Liver (tissue), 9 donors: ENCODE measurements around the gene UNC5A. TPM values are rescaled to one million over a fixed set of nuclear protein-coding genes. Genes with fewer than 3 reads are reported as not detected.

Source experiments
- DNase-seq: peaks from one replicate; pipeline ENCODE4 v3.0.0-alpha.2; 2017; ENCODE audit warnings: low spot score
- H3K27ac ChIP-seq, 2 donors: one replicate each; pipeline ENCODE4 v1.7.0; 2013; ENCODE audit warnings: inconsistent platforms in 2 of 2, low read length in 2 of 2, control low read depth in 1 of 2, low read depth in 1 of 2, mild to moderate bottlenecking in 1 of 2
- H3K27me3 ChIP-seq, 4 donors: one replicate each; pipeline versions ENCODE4 v1.6.1 to v1.7.0; 2013; ENCODE audit warnings: low read length in 3 of 4, inconsistent platforms in 1 of 4, mild to moderate bottlenecking in 1 of 4, moderate library complexity in 1 of 4; ENCODE audit not compliant: control insufficient read depth in 4 of 4, insufficient read depth in 4 of 4
- H3K36me3 ChIP-seq, 4 donors: one replicate each; pipeline versions ENCODE4 v1.6.1 to v1.7.0; 2013; ENCODE audit warnings: low read length in 3 of 4, mild to moderate bottlenecking in 3 of 4, low read depth in 1 of 4, moderate library complexity in 1 of 4; ENCODE audit not compliant: control insufficient read depth in 4 of 4, insufficient read depth in 3 of 4
- H3K4me1 ChIP-seq, 4 donors: one replicate each; pipeline versions ENCODE4 v1.6.1 to v1.7.0; 2013; ENCODE audit warnings: low read length in 3 of 4, mild to moderate bottlenecking in 3 of 4, moderate library complexity in 1 of 4; ENCODE audit not compliant: control insufficient read depth in 4 of 4, insufficient read depth in 4 of 4
- H3K4me3 ChIP-seq, 3 donors: one replicate each; pipeline versions ENCODE4 v1.6.1 to v1.7.0; 2013; ENCODE audit warnings: low read length in 3 of 3, control low read depth in 1 of 3, low read depth in 1 of 3, mild to moderate bottlenecking in 1 of 3
- H3K9ac ChIP-seq, 2 donors: one replicate each; pipeline ENCODE4 v1.7.0; 2013; ENCODE audit warnings: low read length in 2 of 2, mild to moderate bottlenecking in 2 of 2, moderate library complexity in 2 of 2, control low read depth in 1 of 2, low read depth in 1 of 2
- H3K9me3 ChIP-seq, 4 donors: one replicate each; pipeline versions ENCODE4 v1.6.1 to v1.7.0; 2013; ENCODE audit warnings: low read length in 3 of 4; ENCODE audit not compliant: control insufficient read depth in 4 of 4
- ATF3 ChIP-seq: IDR thresholded peaks from 2 replicates; pipeline ENCODE4 v1.6.1; 2016; ENCODE audit warnings: antibody characterized with exemption
- CTCF ChIP-seq: fragments of 150-350 bp; IDR thresholded peaks from 2 replicates; pipeline ENCODE4 v1.5.1; 2017; ENCODE audit warnings: improper control_type of control experiment, low read depth, low read length; ENCODE audit not compliant: missing input control
- GABPA ChIP-seq, 2 donors: IDR thresholded peaks in 1 of 2; conservative IDR thresholded peaks in 1 of 2; 2 replicates each; pipeline ENCODE4 v1.6.1; 2016; ENCODE audit warnings: antibody characterized with exemption in 2 of 2, mild to moderate bottlenecking in 1 of 2, moderate library complexity in 1 of 2
- HNF4G ChIP-seq: IDR thresholded peaks from 2 replicates; pipeline ENCODE4 v1.6.1; 2016; ENCODE audit warnings: antibody characterized with exemption
- SP1 ChIP-seq: IDR thresholded peaks from 2 replicates; pipeline ENCODE4 v1.6.1; 2018; ENCODE audit warnings: antibody characterized with exemption, mild to moderate bottlenecking
- YY1 ChIP-seq: IDR thresholded peaks from 2 replicates; pipeline ENCODE4 v1.6.1; 2016; ENCODE audit warnings: antibody characterized with exemption, mild to moderate bottlenecking
- ZBTB33 ChIP-seq: IDR thresholded peaks from 2 replicates; pipeline ENCODE4 v1.6.1; 2016; ENCODE audit warnings: antibody characterized with exemption
- whole genome bisulfite sequencing: extraction: QIAGEN DNeasy Blood & Tissue Kit; methylation state at CpG from one replicate; pipeline ENCODE4 v1.1.7; 2013; 5-methylcytosine and 5-hydroxymethylcytosine counted together
- polyA plus RNA-seq, 2 donors: library from polyadenylated mRNA; stranded (reverse) in 1 of 2; unstranded in 1 of 2; fragments of 200-250 nt in 1 of 2; fragments of >200 nt in 1 of 2; fragmentation: Nextera tagmentation in 1 of 2; extraction: Ambion mirVana in 1 of 2; gene quantifications; one replicate each; pipeline versions ENCODE4 v1.2.1 to v1.2.3, GENCODE V29; 2013 to 2015
- total RNA-seq, 2 donors: library from RNA; depleted of rRNA; stranded (reverse); fragments of >200 nt; gene quantifications; one replicate each; pipeline ENCODE4 v1.2.3, GENCODE V29; 2014
- TF ChIP-seq, protein P1 (sequence below): IDR thresholded peaks from 2 replicates; pipeline ENCODE4 v1.6.1; 2016; ENCODE audit warnings: antibody characterized with exemption, mild to moderate bottlenecking
- donor health status: healthy.
- donor health status: healthy.
- donor health status: healthy.
- donor health status: healthy.
- donor health status: healthy.

The UNC5A gene
- total and polyA plus RNA-seq, 4 donors: under 0.01 to 0.07 (median 0.03) TPM; not detected in 1

GRCh38 chr5:176861276-176861675 is 50.9 kb downstream of the UNC5A start:
- TF ChIP-seq ZBTB33 (no peak), CTCF (no peak), ATF3 (no peak), YY1 (no peak), GABPA (IDR thresholded peaks at IDR 0.05 in 1 of 2, conservative IDR thresholded peaks at IDR 0.05 in 1 of 2) (no peak), SP1 (no peak), HNF4G (no peak)
- TF ChIP-seq, protein P1, sequence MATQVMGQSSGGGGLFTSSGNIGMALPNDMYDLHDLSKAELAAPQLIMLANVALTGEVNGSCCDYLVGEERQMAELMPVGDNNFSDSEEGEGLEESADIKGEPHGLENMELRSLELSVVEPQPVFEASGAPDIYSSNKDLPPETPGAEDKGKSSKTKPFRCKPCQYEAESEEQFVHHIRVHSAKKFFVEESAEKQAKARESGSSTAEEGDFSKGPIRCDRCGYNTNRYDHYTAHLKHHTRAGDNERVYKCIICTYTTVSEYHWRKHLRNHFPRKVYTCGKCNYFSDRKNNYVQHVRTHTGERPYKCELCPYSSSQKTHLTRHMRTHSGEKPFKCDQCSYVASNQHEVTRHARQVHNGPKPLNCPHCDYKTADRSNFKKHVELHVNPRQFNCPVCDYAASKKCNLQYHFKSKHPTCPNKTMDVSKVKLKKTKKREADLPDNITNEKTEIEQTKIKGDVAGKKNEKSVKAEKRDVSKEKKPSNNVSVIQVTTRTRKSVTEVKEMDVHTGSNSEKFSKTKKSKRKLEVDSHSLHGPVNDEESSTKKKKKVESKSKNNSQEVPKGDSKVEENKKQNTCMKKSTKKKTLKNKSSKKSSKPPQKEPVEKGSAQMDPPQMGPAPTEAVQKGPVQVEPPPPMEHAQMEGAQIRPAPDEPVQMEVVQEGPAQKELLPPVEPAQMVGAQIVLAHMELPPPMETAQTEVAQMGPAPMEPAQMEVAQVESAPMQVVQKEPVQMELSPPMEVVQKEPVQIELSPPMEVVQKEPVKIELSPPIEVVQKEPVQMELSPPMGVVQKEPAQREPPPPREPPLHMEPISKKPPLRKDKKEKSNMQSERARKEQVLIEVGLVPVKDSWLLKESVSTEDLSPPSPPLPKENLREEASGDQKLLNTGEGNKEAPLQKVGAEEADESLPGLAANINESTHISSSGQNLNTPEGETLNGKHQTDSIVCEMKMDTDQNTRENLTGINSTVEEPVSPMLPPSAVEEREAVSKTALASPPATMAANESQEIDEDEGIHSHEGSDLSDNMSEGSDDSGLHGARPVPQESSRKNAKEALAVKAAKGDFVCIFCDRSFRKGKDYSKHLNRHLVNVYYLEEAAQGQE: no peak
- Histone ChIP-seq H3K36me3 (no peaks in the 10 kb centered on the region), H3K9ac (no peak overlapping the region), H3K9me3 (no peaks in the 10 kb centered on the region), H3K4me1 (no peaks in the 10 kb centered on the region), H3K4me3 (no peak overlapping the region), H3K27ac (no peak overlapping the region), H3K27me3 (peaks cover 0 to 9% (median 0%) of the 10 kb centered on the region in 4 donors)
- 86% methylated on average over 11 of the region's 11 CpGs for WGBS
- DNase-seq: no peak

- no peak overlapping the region for H3K4me3 ChIP-seq
- H3K4me1 ChIP-seq: no peaks in the 10 kb centered on the region
- H3K9me3 ChIP-seq: no peaks in the 10 kb centered on the region
- TF ChIP-seq ZBTB33: no peak
- H3K27ac ChIP-seq: no peak overlapping the region
- DNase-seq: no peak
- no peak overlapping the region for H3K9ac ChIP-seq
- WGBS: 69% methylated on average over 28 of the region's 28 CpGs
- H3K36me3 ChIP-seq: no peaks in the 10 kb centered on the region
- H3K27me3 ChIP-seq: peaks cover 0 to 14% (median 0%) of the 10 kb centered on the region in 4 donors
Measured at GRCh38 chr5:176862330-176862995, 52.1 kb downstream of the UNC5A start.
